ENCODE data around the gene SPDYC. TPM values are rescaled to one million over a fixed set of nuclear protein-coding genes. Genes with fewer than 3 reads are reported as not detected.
"Not testable (repeated sequence)": the region's sequence is repeated elsewhere in the genome, so short reads cannot be mapped to it uniquely, and the experiment has no call there.

Gene SPDYC
- polyA plus RNA-seq, 3 donors = 0.17 TPM; not detected in 2

DNA sequence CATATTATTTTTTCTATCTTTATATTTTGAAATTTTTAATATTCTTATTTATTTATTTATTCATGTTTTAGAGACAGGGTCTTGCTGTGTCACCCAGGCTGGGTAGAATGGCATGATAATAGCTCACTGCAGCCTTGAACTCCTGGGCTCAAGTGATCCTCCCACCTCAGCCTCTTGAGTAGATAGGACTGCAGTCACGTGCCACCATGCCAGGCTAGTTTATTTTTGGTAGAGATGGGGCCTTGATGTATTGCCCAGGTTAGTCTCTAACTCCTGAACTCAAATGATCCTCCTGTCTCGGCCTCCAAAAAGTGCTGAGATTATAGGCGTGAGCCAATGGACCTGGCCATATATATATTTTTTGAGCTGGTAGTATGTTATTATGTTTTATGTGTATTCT is 2.4 kb upstream of the SPDYC start:
- no peak for DNase-seq

DNA sequence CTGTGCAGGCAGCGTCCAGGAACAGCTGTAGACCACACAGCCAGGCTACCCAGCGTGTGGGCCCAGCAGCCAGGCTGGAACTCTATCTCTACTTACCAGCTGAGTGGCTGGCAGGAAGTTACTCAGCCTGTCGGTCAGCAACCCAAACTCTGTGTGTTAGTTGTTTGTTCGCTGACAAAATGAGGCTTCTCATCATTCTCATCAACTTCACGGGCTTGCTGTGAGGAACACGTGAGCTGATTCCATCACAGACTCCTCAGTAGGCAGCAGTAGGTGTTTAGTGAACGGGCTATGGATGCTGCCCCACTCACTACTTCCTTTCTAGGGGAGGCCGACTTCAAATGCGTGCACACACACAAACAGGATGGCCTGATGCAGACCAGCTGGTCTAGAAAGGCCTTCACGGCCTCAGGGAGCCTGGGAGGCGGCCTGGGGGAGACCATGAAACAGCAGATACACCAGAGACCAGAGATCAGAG is 830 bp upstream of the SPDYC start:
- no peak for DNase-seq

DNA sequence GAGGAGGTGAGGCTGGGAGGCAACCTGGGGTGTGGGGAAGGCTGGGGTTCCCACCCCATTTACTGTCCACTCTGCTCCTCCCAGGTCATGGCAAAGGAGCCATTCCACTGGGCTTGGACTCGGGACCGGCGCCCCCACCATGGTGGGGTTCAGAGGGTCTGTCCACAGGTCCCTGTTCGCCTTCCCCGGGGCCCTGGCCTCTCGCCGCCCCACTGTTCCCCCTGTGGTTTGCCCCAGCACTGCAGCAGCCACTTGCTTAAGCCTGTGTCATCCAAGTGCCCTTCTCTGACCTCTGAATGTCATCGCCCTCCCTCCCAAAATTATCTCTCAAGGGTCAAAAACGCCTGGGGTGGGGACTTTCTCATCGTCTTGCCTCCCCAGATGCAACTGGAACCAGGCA is 2.6 kb downstream of the SPDYC start:
- DNase-seq = no peak

DNA sequence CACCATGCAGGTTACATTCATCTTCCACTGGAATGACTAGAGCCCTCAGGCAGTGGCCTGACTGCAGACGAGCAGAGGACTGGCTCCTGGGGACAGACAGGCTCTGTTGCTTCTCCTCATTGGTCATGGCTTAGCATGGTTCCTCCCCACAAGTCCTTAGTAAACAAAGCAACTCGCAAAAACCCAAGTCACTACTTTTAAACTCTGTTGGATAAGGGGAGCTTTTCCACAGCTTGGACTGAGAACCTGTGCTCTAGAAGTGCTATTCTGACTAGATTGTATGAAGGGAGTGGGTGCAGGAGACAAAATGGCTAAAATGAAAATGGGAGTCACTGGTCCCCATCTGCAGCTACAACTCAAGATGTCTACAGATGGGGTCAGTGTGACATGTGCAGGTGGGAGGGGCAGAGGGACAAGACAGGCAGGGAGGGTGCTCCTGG is 4.6 kb downstream of the SPDYC start:
- DNase-seq = not testable (repeated sequence)

DNA sequence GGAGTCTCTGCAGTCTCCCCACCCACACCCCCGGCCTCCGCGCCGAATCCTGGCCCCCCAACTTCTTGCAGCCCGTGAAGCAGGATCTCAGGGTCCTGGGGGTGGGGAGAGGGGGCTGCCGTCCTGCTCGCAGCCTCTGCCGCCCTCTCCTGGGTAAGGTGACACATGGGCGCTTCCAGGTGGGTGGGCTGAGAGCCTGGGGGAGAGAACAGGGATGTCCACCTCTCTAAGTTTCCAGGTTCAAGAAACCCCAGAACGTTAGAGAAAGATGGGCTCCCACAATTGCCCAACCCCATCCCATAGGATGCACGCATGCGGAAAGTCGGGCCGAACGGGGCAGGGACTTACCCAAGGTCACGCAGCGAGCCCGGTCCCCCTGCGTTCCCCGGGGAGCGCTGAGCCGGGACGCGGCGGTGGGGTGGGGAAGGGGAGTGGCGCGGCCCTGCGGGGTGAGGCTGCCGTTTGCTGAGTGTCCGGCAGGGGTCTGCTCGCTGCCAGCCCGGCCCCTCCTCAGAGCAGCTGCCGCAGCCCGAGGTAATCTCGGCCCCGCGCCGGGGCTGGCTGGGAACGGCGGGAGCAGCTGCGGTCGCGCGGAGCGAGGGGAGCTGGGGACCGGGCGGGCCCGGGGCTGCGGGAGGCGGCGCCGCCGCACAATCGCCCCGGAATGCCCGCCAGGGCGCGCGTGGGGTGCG is 11.0 kb downstream of the SPDYC start:
- DNase-seq = peak; percentile 79

DNA sequence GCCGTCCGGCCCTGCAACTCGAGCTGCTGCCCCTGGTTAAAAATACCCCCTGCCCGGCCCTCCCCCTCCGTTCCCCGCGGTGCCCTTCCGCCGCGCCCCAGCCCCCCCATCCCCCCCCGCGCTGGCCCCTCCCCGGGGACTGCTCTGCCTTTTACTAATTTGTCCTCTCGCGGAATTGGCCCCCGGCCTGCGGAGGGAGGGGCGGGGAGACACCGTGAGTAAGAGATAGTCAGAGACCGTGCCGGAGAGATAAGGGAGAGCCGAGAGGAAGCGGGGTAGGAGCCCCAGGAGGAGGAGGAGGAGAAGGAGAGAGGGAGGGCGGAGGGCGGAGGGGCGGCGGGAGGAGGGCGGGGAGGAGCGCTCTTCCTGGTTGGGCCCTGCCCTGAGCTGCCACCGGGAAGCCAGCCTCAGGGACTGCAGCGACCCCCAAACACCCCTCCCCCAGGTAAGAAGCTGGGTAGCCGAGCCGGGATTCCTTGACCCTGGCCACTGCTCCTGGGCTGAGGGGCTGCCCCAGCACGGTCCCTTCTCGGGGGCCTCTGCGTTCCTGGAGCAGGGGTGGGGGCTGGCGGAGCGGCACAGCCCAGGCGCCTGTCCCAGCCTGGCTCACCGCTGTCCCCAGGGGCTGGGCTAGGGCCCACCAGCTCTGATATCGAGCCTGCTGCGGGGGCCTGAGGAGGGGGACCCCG is 11.7 kb downstream of the SPDYC start, which contains the start of gene CAPN1:
Gene CAPN1 (plus strand): TSS at position 360 of the 689 bp plus-strand sequence. CDS start 774 bp downstream, outside the sequence.
- DNase-seq = peak; percentile 62

DNA sequence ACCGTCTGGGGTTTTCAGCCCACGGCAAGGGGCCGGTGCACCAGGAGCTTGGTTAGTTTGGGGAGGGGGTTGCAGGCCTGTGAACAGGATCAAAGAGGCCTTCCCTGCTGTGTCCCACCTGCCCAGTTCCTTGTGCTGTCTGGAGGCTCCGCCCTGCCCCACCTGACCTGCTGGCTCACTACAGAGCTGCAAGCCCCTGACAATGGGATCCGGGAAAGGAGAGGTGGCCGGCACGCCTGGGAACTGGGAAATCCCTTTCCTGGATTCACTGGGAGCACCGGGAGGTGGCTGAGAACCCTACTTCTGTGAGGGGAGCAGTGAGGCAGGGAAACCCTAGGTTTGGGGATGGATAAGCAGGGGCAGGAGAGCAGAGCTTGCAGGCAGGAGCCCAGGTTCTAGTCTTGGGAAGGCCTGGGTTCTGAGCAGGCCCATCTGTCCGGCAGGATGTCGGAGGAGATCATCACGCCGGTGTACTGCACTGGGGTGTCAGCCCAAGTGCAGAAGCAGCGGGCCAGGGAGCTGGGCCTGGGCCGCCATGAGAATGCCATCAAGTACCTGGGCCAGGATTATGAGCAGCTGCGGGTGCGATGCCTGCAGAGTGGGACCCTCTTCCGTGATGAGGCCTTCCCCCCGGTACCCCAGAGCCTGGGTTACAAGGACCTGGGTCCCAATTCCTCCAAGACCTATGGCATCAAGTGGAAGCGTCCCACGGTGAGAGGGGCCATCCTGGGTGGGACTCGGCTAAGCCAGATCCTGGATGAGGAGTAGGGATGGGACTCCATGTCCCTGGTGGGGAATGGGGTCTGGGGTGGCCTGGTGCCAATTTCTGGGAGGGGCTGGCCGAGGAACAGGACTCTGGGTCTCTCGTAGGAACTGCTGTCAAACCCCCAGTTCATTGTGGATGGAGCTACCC is 12.5 kb downstream of the SPDYC start:
- DNase-seq = peak; percentile 31

DNA sequence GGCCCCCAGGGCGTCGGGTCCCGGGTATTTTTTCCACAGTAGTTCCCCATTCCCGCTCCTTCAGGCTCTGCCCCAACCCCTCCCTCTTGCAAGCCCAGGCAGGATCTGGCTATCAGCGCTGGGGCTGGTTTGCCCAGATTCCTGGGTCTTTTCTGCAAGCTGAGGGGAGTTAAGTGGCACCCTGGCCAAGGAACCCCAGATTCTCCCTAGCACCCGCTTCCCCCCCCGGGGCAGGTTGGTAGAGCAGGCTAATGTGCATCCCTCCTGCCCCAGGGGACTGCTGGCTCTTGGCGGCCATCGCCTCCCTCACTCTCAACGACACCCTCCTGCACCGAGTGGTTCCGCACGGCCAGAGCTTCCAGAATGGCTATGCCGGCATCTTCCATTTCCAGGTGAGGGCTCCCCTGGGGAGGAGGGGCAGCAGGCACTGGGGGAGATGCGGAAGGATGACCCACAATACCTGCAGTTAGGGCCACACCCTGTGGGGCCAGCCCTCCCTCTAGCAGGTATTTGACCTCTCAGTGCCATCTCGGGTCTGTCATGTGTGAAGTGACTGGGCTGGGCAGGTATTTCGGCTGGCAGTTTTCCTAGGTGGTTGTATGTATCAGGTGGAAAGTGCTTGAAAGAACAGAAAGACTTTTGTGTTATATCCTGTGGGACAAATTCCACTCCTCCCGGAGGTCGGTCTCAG is 13.3 kb downstream of the SPDYC start:
- peak; percentile 27 for DNase-seq

DNA sequence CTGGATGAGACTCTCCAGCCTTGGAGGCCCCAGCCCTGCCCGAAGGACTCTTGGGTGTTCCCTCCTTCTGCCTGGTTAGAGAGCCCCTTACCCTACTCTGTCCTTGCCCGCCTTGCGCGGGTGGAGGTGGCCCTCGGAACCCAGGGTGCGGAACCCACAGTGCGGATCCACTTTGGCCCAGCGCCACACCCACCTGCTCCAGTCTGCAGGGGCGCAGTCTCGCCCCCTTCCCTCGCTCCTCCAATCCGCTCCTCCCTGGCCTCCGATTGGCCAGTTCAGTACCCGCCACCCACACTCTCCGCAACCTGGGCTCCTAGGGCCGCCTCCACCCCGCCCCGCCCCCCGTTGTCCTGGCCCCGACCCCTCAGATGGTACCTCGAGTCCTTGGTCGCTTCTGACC is 14.1 kb downstream of the SPDYC start:
- no peak for DNase-seq

DNA sequence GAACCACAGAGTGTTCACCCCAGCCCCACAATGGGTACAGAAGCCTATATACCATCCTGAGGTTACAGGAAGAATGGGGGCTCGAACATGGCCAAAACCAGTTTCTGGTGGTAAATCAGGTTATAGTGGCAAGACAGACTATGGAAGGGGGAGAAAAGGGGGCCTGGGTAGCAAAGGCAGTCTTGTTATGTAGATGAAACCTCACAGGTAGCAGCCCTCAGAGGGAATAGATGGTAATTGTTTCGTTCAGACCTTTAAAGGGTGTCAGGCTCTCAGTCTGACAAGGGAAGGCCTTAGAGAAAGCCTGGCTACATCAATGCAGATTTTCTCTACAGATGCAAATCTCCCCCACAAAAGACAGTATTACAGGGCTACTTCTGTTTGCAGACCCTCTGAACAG is 15.1 kb downstream of the SPDYC start:
- no peak for DNase-seq

DNA sequence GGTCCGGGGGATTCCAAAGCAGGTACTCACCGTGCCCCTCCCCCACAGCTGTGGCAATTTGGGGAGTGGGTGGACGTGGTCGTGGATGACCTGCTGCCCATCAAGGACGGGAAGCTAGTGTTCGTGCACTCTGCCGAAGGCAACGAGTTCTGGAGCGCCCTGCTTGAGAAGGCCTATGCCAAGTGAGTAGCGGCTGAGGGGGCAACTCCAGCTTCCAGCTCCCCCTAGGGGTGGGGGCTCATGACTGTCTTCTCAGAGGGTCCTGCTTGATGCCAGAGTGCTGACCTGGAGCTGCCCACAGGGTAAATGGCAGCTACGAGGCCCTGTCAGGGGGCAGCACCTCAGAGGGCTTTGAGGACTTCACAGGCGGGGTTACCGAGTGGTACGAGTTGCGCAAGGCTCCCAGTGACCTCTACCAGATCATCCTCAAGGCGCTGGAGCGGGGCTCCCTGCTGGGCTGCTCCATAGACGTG is 15.9 kb downstream of the SPDYC start:
- DNase-seq = no peak

DNA sequence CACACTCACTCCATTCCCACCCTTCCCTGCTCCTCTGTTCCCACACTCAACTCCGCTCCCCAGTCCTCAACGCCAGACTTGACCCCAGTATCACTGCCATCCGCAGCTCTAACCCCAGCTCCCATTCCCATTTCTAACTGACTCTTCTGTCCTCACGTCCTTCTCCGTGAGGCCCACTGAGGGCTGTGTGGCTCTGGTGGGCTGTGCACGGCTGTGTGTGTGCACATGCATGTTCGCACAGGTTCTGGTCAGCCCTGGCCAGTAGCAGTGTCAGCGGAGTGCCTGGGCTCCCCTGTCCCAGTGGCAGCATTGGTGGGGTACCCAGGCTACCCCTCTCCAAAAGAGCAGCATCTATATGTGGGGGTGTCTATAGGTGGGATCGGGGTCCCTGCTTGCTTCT is 16.7 kb downstream of the SPDYC start:
- DNase-seq = no peak

DNA sequence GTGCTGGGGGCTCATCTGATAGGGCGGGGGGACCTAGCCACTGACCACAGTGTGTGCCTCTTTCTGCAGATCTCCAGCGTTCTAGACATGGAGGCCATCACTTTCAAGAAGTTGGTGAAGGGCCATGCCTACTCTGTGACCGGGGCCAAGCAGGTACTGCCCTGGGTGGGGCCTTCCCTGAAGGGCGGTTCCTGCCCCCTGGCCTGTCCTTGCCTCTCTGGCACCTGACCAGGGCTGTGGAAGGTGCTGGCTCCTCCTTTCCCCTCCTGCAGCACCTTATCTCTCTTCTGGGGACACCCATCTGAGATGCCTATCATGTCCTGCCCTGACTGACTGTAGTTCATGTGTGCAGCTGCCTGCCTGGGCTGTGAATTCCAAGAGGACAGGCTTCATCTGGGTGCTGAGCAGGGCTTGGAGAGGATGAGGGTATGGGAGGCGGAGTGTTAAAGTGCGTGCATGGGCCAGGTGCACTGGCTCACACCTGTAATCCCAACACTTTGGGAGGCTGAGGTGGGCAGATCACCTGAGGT is 17.2 kb downstream of the SPDYC start:
- no peak for DNase-seq

DNA sequence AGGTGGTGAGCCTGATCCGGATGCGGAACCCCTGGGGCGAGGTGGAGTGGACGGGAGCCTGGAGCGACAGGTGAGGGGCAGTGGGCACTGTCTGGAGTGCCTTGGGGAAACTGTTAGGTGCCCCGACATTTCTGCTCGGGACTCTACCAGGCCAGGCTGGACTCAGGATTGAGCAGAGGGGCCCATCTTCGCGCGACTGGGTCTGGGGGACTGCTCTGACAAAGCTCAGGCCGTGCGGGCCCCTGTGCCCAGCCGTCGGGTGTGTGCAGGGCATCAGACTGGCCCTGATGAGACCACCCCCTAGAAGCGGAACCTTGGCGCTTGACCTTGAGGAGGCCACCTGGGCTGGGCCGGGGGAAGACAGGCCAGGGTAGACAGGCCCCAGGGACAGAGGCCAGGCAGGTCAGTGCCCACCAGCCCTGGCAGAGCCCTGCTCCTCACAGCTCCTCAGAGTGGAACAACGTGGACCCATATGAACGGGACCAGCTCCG is 18.0 kb downstream of the SPDYC start:
- no peak for DNase-seq

DNA sequence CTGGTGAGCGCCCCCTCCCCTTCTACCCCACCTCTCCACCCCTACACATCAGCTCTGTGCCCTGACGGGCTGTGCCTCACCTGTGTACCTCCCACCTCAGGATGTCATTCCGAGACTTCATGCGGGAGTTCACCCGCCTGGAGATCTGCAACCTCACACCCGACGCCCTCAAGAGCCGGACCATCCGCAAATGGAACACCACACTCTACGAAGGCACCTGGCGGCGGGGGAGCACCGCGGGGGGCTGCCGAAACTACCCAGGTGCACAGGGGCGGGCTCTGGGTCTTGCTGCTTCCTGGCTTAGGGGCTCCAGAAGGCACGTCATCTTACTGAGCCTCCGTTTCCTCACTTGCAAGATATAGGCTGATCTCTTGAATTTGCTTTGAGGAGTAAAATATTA is 18.5 kb downstream of the SPDYC start:
- DNase-seq = no peak

DNA sequence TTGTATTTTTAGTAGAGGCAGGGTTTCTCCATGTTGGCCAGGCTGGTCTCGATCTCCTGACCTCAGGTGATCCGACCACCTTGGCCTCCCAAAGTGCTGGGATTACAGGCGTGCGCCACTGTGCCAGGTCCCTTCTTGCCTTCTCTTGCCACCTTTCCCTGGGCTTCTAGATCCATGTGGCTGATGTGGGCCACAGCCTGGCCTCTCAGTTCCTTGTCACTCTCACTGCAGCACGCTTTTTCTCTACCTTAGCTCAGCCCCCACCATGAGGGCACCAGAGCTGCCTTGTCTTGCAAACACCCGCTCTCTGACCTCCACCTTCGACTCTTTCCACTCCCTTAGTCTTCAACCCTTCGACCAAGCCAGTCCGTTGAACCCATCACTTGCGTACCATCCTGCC is 19.2 kb downstream of the SPDYC start:
- DNase-seq = no peak

DNA sequence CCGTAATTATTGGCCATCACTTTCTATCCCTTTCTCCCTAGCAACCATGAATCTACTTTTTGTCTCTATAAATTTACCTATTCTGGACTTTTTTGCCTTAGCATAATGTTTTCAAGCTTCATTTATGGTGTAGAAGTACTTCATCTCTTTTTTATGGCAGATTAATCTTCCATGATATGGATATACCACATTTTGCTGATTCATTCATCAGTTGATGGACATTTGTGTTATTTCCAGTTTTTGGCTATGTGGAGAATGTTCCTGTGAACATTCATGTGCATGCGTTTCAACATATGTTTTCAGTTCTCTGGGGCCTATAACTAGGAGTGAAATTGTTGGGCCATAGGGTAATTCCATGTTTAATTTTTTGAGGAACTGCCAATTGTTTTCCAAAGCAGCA is 24.5 kb downstream of the SPDYC start:
- no peak for DNase-seq

DNA sequence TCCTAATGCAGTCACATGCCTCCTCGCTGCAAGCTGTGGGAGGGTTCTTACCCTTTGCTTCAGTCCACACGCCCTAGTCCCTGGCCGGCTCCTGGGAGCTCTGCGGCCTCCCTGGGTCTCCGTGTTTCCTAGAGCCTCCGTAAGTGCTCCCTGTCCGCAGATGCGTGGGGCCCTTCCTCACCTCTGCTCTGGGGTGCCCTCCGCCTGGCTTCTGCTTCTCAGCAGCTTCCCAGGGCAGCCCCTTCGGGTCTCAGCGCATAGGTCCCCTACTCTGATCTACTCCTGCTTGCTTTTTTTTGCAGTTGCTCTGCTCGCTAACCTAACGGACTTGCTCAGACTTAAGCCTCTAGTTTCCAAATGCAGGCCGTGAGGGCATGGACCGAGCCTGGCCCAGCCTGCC is 34.1 kb downstream of the SPDYC start:
- no peak for DNase-seq

DNA sequence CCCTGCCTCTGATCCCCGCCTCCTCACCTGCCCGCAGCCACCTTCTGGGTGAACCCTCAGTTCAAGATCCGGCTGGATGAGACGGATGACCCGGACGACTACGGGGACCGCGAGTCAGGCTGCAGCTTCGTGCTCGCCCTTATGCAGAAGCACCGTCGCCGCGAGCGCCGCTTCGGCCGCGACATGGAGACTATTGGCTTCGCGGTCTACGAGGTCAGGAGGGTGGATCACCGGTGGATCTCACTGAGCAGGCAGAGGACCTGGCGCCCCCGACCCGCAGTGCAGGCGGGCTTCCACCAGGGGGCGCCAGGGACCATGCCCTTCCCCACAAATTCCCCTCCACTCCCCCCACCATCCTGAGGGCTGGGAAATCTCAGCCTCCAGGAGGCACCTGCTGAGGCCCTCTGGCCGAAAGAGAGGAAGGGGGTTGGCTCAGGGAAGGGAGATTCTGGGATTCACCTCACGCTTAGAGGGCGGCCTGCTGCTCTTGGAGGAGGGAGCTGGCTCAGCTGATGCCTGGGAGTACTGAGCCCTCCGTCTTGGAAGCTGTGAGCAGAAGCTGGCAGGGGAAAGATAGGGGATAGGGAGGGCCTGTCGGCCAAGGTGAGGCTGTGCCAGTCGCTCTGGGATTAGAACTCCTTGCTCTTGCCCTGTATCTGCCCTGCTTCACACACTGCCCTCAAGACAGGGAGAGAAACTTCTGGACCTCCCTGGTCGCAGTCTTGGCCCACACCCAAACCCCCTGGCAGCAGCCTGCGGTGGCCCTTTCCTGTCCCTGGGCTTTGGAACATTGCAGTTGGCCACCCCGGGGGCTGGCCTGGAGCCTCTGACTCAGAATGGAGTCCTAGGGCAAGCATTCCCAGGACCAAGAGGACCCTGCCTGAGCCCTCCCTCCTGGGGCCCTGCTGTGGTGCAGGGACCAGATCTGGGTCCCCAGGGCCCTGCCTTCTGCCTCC is 34.9 kb downstream of the SPDYC start:
- DNase-seq = no peak

DNA sequence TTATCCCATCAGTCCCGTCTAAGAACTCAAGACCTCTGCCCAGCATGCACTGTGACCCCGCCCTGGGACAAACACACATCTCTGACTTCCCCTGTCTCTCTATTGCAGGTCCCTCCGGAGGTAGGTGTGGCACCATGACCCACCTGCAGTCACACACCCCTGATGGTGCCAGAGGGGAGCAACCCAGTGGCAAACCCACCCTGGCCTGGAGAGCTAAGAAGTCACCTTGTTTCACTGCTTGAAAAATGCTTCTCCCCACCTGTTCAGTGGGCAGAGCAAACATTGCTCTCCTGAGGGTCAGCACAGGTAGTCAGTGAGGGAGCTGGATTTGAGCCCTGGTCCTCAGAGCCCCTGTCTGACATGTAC is 35.6 kb downstream of the SPDYC start:
- no peak for DNase-seq
